ENCODE measurements around the gene SERPINI1.

Gene SERPINI1

GRCh38 chr3:167734498-167735232 lies 856 bp upstream of the SERPINI1 start, which contains the start of gene PDCD10:
TSS of gene PDCD10 (minus strand) at chr3:167734892. CDS start at chr3:167720157, 14,735 bp downstream.
- peak; percentile 72 to 93 (median 86) for DNase-seq (ENCODE audit: low read depth in 2 of 3, low spot score in 2 of 3)

- DNase-seq (ENCODE audit: low read depth in 2 of 3, low spot score in 2 of 3): no peak
Measured at GRCh38 chr3:167736264-167736787, 805 bp downstream of the SERPINI1 start.

- DNase-seq (ENCODE audit: low read depth in 2 of 3, low spot score in 2 of 3): no peak
Measured at GRCh38 chr3:167736997-167737396, 1.5 kb downstream of the SERPINI1 start.

- DNase-seq (ENCODE audit: low read depth in 2 of 3, low spot score in 2 of 3): no peak
Measured at GRCh38 chr3:167738037-167738436, 2.5 kb downstream of the SERPINI1 start.

- no peak for DNase-seq (ENCODE audit: low read depth in 2 of 3, low spot score in 2 of 3)
Measured at GRCh38 chr3:167739190-167739810, 3.8 kb downstream of the SERPINI1 start.

- no peak for DNase-seq (ENCODE audit: low read depth in 2 of 3, low spot score in 2 of 3)
Measured at GRCh38 chr3:167740961-167741587, 5.6 kb downstream of the SERPINI1 start.

- DNase-seq (ENCODE audit: low read depth in 2 of 3, low spot score in 2 of 3): no peak
Measured at GRCh38 chr3:167742338-167742737, 6.8 kb downstream of the SERPINI1 start.

- DNase-seq (ENCODE audit: low read depth in 2 of 3, low spot score in 2 of 3): no peak
Measured at GRCh38 chr3:167743799-167744198, 8.3 kb downstream of the SERPINI1 start.

- no peak for DNase-seq (ENCODE audit: low read depth in 2 of 3, low spot score in 2 of 3)
Measured at GRCh38 chr3:167749209-167749608, 13.7 kb downstream of the SERPINI1 start.

GRCh38 chr3:167749728-167750127 lies 14.2 kb downstream of the SERPINI1 start:
- DNase-seq (ENCODE audit: low read depth in 2 of 3, low spot score in 2 of 3): no peak

- DNase-seq (ENCODE audit: low read depth in 2 of 3, low spot score in 2 of 3): no peak
Measured at GRCh38 chr3:167750272-167750971, 14.9 kb downstream of the SERPINI1 start.

GRCh38 chr3:167754049-167754448 lies 18.5 kb downstream of the SERPINI1 start:
- no peak for DNase-seq (ENCODE audit: low read depth in 2 of 3, low spot score in 2 of 3)

GRCh38 chr3:167761302-167761701 lies 25.8 kb downstream of the SERPINI1 start:
- no peak for DNase-seq (ENCODE audit: low read depth in 2 of 3, low spot score in 2 of 3)

GRCh38 chr3:167762296-167762695 lies 26.8 kb downstream of the SERPINI1 start:
- DNase-seq (ENCODE audit: low read depth in 2 of 3, low spot score in 2 of 3): no peak

GRCh38 chr3:167772992-167773391 lies 37.5 kb downstream of the SERPINI1 start:
- no peak for DNase-seq (ENCODE audit: low read depth in 2 of 3, low spot score in 2 of 3)

GRCh38 chr3:167773584-167773983 lies 38.1 kb downstream of the SERPINI1 start:
- DNase-seq (ENCODE audit: low read depth in 2 of 3, low spot score in 2 of 3): no peak

GRCh38 chr3:167776066-167776685 lies 40.7 kb downstream of the SERPINI1 start:
- DNase-seq (ENCODE audit: low read depth in 2 of 3, low spot score in 2 of 3): no peak

GRCh38 chr3:167777356-167777755 lies 41.8 kb downstream of the SERPINI1 start:
- DNase-seq (ENCODE audit: low read depth in 2 of 3, low spot score in 2 of 3): no peak

- DNase-seq (ENCODE audit: low read depth in 2 of 3, low spot score in 2 of 3): no peak
Measured at GRCh38 chr3:167780214-167780883, 44.8 kb downstream of the SERPINI1 start.

GRCh38 chr3:167783781-167784180 lies 48.3 kb downstream of the SERPINI1 start:
- DNase-seq (ENCODE audit: low read depth in 2 of 3, low spot score in 2 of 3): no peak

Data from activated CD8-positive, alpha-beta memory T cell treated with anti-CD3 and anti-CD28 coated beads for 48 hours (primary cell).